ENCODE results near the gene LUZP2. TPM values are rescaled to one million over a fixed set of nuclear protein-coding genes. Genes with fewer than 3 reads are reported as not detected.
A peak's percentile ranks its signal among the peaks of the same experiment; 100 is the strongest.

The LUZP2 gene
- total RNA-seq, 1 experiment from 2014 or later: not detected

GRCh38 chr11:24667353-24667968 is 170.6 kb downstream of the LUZP2 start:
- in situ Hi-C loops (cut with HindIII; ENCODE audit: low pct_unique_long_range_greater_than_20kb, low sequenced_read_pairs): no loop called here
- no peak for DNase-seq (ENCODE audit: low read depth, low spot score)

GRCh38 chr11:24678703-24679348 is 182.0 kb downstream of the LUZP2 start:
- in situ Hi-C loops (cut with HindIII; ENCODE audit: low pct_unique_long_range_greater_than_20kb, low sequenced_read_pairs): no loop called here

GRCh38 chr11:24679821-24680351 is 183.0 kb downstream of the LUZP2 start:
- in situ Hi-C loops (cut with HindIII; ENCODE audit: low pct_unique_long_range_greater_than_20kb, low sequenced_read_pairs): no loop called here
- no peak for DNase-seq (ENCODE audit: low read depth, low spot score)

More at GRCh38 chr11:24678703-24679348, 182.0 kb downstream of the LUZP2 start:
- DNase-seq (ENCODE audit: low read depth, low spot score): no peak

GRCh38 chr11:24683583-24683982 is 186.7 kb downstream of the LUZP2 start:
- in situ Hi-C loops (cut with HindIII; ENCODE audit: low pct_unique_long_range_greater_than_20kb, low sequenced_read_pairs): no loop called here
- DNase-seq (ENCODE audit: low read depth, low spot score): no peak

GRCh38 chr11:24685821-24686220 is 189.0 kb downstream of the LUZP2 start:
- no peak for DNase-seq (ENCODE audit: low read depth, low spot score)
- in situ Hi-C loops (cut with HindIII; ENCODE audit: low pct_unique_long_range_greater_than_20kb, low sequenced_read_pairs): no loop called here

GRCh38 chr11:24687531-24688147 is 190.8 kb downstream of the LUZP2 start:
- DNase-seq (ENCODE audit: low read depth, low spot score): no peak
- in situ Hi-C loops (cut with HindIII; ENCODE audit: low pct_unique_long_range_greater_than_20kb, low sequenced_read_pairs): no loop called here

- no peak for DNase-seq (ENCODE audit: low read depth, low spot score)
- in situ Hi-C loops (cut with HindIII; ENCODE audit: low pct_unique_long_range_greater_than_20kb, low sequenced_read_pairs): no loop called here
These were observed 192.1 kb downstream of the LUZP2 start for GRCh38 chr11:24688981-24689380.

GRCh38 chr11:24697522-24698111 is 200.8 kb downstream of the LUZP2 start:
- in situ Hi-C loops (cut with HindIII; ENCODE audit: low pct_unique_long_range_greater_than_20kb, low sequenced_read_pairs): no loop called here
- DNase-seq (ENCODE audit: low read depth, low spot score): peak; percentile 54

GRCh38 chr11:24704716-24705115 is 207.9 kb downstream of the LUZP2 start:
- DNase-seq (ENCODE audit: low read depth, low spot score): no peak
- in situ Hi-C loops (cut with HindIII; ENCODE audit: low pct_unique_long_range_greater_than_20kb, low sequenced_read_pairs): no loop called here

- no peak for DNase-seq (ENCODE audit: low read depth, low spot score)
- in situ Hi-C loops (cut with HindIII; ENCODE audit: low pct_unique_long_range_greater_than_20kb, low sequenced_read_pairs): no loop called here
These were observed 208.6 kb downstream of the LUZP2 start for GRCh38 chr11:24705474-24705873.

GRCh38 chr11:24708616-24709015 is 211.8 kb downstream of the LUZP2 start:
- in situ Hi-C loops (cut with HindIII; ENCODE audit: low pct_unique_long_range_greater_than_20kb, low sequenced_read_pairs): no loop called here
- no peak for DNase-seq (ENCODE audit: low read depth, low spot score)

GRCh38 chr11:24709928-24710565 is 213.2 kb downstream of the LUZP2 start:
- in situ Hi-C loops (cut with HindIII; ENCODE audit: low pct_unique_long_range_greater_than_20kb, low sequenced_read_pairs): no loop called here
- DNase-seq (ENCODE audit: low read depth, low spot score): no peak

GRCh38 chr11:24714601-24715000 is 217.7 kb downstream of the LUZP2 start:
- in situ Hi-C loops (cut with HindIII; ENCODE audit: low pct_unique_long_range_greater_than_20kb, low sequenced_read_pairs): no loop called here
- DNase-seq (ENCODE audit: low read depth, low spot score): no peak

GRCh38 chr11:24716403-24716802 is 219.6 kb downstream of the LUZP2 start:
- in situ Hi-C loops (cut with HindIII; ENCODE audit: low pct_unique_long_range_greater_than_20kb, low sequenced_read_pairs): no loop called here
- DNase-seq (ENCODE audit: low read depth, low spot score): no peak

- in situ Hi-C loops (cut with HindIII; ENCODE audit: low pct_unique_long_range_greater_than_20kb, low sequenced_read_pairs): no loop called here
- DNase-seq (ENCODE audit: low read depth, low spot score): no peak
These were observed 226.4 kb downstream of the LUZP2 start for GRCh38 chr11:24723231-24723630.

- in situ Hi-C loops (cut with HindIII; ENCODE audit: low pct_unique_long_range_greater_than_20kb, low sequenced_read_pairs): no loop called here
- no peak for DNase-seq (ENCODE audit: low read depth, low spot score)
These were observed 234.7 kb downstream of the LUZP2 start for GRCh38 chr11:24731554-24731953.

GRCh38 chr11:24734742-24735237 is 237.9 kb downstream of the LUZP2 start:
- in situ Hi-C loops (cut with HindIII; ENCODE audit: low pct_unique_long_range_greater_than_20kb, low sequenced_read_pairs): no loop called here
- DNase-seq (ENCODE audit: low read depth, low spot score): no peak

- no peak for DNase-seq (ENCODE audit: low read depth, low spot score)
- in situ Hi-C loops (cut with HindIII; ENCODE audit: low pct_unique_long_range_greater_than_20kb, low sequenced_read_pairs): no loop called here
These were observed 242.1 kb downstream of the LUZP2 start for GRCh38 chr11:24738972-24739371.
